GM21576 (cell line): Measurements from ENCODE around the gene ANKRD27.
"Not testable (repeated sequence)": the region's sequence is repeated elsewhere in the genome, so short reads cannot be mapped to it uniquely, and the experiment has no call there.

ENCODE experiments used
- ATAC-seq: cut with Tn5 transposase; IDR thresholded peaks from one replicate; pipeline ENCODE4 v1.9.1; 2021; ENCODE audit warnings: mild to moderate bottlenecking, moderate library complexity; ENCODE audit not compliant: unreplicated experiment

The ANKRD27 gene

GRCh38 chr19:32656379-32656778 is 18.6 kb downstream of the ANKRD27 start:
- ATAC-seq = not testable (repeated sequence)

GRCh38 chr19:32653599-32653915 is 21.4 kb downstream of the ANKRD27 start:
- ATAC-seq = no peak

GRCh38 chr19:32652894-32653598 is 21.9 kb downstream of the ANKRD27 start:
- no peak for ATAC-seq

GRCh38 chr19:32652331-32652730 is 22.6 kb downstream of the ANKRD27 start:
- not testable (repeated sequence) for ATAC-seq

DNA sequence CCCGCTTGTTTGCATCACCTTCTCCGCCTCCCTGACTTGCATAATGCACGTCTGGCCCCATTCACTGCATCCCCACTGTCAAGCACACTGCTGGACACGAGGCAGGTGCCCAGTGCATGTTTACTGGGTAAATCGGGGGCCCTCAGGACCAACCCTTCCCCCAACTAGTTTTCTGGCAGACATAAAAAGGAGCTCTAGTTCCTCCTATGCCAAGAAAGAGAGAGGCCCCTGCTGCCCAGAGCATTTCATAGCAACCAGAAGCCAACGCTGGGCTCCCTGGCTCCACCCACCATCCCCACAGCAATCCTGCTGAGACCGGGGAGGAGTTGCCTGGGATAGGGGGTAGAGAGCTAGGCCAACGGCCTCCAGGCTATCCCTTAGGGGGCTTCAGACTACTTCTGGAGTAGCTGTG is 23.2 kb downstream of the ANKRD27 start:
- ATAC-seq = no peak

GRCh38 chr19:32650671-32651070 is 24.3 kb downstream of the ANKRD27 start:
- no peak for ATAC-seq

- ATAC-seq = no peak
Measured at GRCh38 chr19:32649751-32650150, 25.2 kb downstream of the ANKRD27 start.

DNA sequence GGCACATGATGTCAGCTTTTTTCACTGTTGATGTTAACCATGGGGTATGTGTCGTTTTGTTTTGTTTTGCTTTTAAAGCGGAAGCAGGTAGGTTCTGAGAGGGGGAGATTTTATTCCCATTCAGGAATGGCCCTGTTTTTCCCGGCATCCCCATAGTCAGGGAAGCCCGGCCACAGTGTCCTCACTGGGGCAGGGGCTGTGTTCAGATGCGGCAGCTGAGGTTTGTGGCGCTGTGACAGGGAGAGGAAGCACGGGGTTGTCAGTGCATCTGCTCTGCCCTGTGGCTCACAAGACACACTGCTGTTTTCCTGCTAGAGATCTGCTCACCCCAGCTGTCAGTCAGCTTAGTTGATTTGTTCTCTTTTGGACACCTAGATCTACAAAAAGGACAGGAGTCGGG is 27.6 kb downstream of the ANKRD27 start:
- no peak for ATAC-seq

DNA sequence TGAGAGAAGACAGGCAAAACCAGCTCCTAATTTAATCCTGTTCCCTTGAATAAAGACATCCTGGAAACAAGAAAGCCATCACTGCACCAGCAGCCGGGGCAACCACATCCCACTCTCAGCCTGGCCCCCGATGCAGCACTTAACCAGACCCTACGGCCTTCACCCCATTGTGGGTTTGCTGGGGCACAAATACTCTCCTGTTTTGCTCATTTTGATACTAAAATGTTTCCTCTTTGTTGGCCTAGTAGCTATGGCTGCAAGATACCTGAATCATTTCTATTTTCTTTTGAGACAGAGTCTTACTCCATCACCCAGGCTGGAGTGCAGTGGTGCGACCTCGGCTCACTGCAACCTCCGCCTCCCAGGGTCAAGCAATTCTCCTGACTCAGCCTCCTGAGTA is 28.4 kb downstream of the ANKRD27 start:
- ATAC-seq = no peak

- ATAC-seq = no peak
Measured at GRCh38 chr19:32642771-32643170, 32.2 kb downstream of the ANKRD27 start.

- no peak for ATAC-seq
Measured at GRCh38 chr19:32638625-32639024, 36.4 kb downstream of the ANKRD27 start.

GRCh38 chr19:32637480-32637879 is 37.5 kb downstream of the ANKRD27 start:
- ATAC-seq = no peak

- no peak for ATAC-seq
Measured at GRCh38 chr19:32631381-32631780, 43.6 kb downstream of the ANKRD27 start.

GRCh38 chr19:32630338-32630737 is 44.6 kb downstream of the ANKRD27 start:
- no peak for ATAC-seq

DNA sequence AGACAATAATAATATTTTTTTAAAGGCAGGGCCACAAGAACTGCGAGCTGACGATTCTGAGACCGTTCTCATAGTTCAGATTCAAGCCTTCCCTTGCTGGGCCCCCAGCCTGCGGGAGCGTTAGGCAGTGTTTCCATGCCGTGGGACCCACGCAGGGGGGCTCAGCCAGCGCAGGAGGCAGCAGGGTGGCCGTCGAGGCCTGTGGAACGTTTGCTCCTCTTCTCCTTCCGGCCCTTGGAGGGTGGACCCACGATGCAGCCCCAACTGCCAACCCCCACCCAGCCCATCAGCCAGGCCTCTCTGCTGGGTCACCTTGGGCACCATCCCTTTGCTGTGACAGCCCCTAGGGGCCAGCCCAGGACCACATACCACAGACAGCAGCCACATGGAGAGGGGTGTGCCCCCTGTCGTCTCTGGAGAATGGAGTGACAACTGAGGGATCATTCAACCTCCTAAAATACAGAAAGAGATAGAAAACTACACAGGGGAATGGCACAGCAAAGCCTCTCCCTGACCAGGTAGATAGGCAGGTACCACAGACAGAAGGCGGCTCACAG is 47.2 kb downstream of the ANKRD27 start:
- no peak for ATAC-seq

DNA sequence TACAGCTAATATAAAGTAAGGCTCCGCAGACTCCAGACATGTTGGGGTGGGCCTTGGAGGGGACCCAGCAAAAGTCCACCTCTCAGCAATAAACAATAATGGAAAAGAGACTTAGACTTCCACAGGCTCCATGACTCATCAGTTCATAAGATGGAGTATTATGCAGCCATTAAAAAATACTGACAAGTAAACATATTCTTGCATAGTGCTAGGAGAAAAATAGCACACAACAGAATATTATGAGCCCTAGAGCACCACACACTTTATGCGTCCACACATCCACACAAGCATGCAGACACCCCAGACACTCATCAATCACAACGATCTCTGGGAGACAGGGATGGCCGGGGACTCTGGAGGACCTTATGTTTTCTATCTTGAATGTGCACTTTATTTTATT is 48.0 kb downstream of the ANKRD27 start:
- no peak for ATAC-seq

GRCh38 chr19:32624410-32624809 is 50.6 kb downstream of the ANKRD27 start:
- ATAC-seq = no peak

DNA sequence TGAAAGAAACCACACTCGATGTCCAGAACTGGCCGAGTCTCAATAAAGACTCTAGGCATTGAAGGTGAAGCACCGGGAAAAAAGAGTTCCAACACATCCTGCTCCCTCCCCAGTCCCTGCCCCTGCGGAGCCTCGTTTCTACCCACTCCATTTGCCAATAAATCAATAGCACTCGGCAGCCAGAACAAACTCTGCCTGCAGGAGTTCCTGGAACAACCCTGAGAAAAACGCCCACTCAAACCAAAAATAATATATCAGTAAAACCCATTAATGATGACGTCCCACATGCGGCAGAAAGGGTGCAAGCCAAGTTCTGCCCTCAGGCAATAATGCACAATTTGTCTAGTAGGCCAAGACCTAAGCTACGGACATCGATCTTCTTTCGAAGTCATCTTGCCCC is 53.0 kb downstream of the ANKRD27 start:
- no peak for ATAC-seq

DNA sequence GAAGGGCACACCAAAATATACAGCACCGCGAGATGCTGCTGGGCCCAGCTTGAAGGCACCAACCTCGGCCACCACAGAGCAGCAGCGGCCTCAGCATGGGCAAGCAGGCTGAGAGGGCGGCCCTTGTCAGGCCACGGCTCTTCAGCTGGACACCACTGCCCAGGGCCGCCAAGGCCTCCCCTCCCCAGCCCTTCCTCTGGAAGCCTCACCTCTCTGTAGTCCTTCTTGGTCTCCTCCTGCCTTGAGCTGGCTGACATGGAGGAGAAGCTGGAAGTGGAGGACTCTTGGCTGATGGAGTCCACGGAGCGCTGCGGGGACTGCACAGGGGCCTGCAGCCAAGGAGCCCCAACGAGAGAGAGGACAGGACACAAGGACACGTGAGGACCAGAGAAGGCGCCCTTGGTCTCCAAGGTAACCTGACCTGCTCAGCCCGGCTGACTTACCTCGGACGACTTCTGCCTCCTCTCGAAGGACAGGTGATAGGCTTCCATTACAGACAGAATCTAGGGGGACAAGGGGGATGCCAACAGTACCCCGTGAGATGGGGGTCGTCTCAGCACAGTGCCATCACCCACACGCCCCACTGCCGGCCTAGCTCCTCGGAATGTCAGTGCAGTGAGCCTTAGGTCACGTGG is 55.8 kb downstream of the ANKRD27 start:
- no peak for ATAC-seq

GRCh38 chr19:32615569-32615968 is 59.4 kb downstream of the ANKRD27 start:
- no peak for ATAC-seq

DNA sequence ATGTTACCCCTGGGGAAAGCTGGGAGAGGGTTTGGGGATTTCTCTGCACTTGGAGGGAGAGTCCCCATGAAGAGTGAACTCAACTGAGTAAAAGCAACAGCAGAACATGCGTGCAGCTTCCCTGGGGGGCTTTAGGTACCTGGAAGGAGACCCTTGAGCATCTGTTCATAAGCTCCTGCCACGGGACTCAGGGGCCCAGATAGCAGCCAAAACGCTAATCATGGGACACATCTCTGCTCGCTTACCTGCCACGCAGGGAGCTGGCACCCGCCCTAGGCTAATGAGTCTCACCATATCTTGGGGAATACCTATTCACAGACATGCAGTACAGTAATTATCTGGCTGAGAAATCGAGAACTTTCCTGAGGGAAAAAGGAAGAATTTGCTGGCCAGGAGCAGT is 60.1 kb downstream of the ANKRD27 start:
- ATAC-seq = no peak

- ATAC-seq = no peak
Measured at GRCh38 chr19:32613008-32613407, 62.0 kb downstream of the ANKRD27 start.

DNA sequence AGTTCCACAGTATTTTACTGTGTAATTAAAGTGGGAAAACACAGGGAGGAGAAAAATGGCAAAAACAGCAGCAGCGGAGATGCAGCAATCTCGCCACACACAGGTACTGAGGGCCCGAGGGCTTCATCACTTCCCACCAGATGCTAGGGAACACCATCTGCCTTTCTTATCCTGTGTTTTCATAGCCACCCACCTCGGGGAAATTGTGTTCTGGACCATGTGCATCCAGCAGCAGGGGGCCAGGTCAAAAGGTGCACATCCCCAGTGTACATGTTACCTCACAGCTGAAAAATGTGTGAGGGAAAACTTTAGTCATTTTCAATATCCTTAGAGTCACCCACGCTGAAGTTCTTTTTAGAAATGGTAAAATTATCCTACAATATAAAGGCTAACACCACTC is 63.8 kb downstream of the ANKRD27 start:
- ATAC-seq = no peak
